ENCODE data around the gene NKD1.

The NKD1 gene

GRCh38 chr16:50567651-50568050 is 19.5 kb downstream of the NKD1 start:
- Histone ChIP-seq H3K4me1 (ENCODE audit: control insufficient read depth in 2 of 2, insufficient read depth in 1 of 2, low read depth in 1 of 2, low read length in 2 of 2) (peaks cover 6% of the 10 kb centered on the region in 2 donors), H2AFZ (ENCODE audit: low read length) (no peak overlapping the region), H3K9me3 (replicated peaks in 1 of 2; ENCODE audit: control insufficient read depth in 2 of 2, insufficient read depth in 1 of 2, low read depth in 1 of 2, low read length in 2 of 2) (no peaks in the 10 kb centered on the region), H2AK5ac (ENCODE audit: low read depth, low read length) (no peak overlapping the region), H3K9ac (ENCODE audit: low read depth, low read length, poor library complexity) (no peak overlapping the region), H3K79me1 (ENCODE audit: low read depth, low read length) (no peaks in the 10 kb centered on the region), H3K23ac (ENCODE audit: low read depth, low read length, poor library complexity) (no peak overlapping the region), H3K4me3 (ENCODE audit: low read length in 2 of 2) (no peak overlapping the region), H2BK12ac (ENCODE audit: low read length) (no peak overlapping the region), H3K4me2 (ENCODE audit: insufficient read depth, low read length, poor library complexity, severe bottlenecking) (no peak overlapping the region), H4K8ac (ENCODE audit: low read depth, low read length) (no peak overlapping the region), H2BK15ac (ENCODE audit: low read length) (no peak overlapping the region), H2BK120ac (ENCODE audit: low read depth, low read length) (no peak overlapping the region), H3K18ac (ENCODE audit: low read length) (no peak overlapping the region), H3K27ac (replicated peaks; ENCODE audit: low read length) (no peak overlapping the region), H3K14ac (ENCODE audit: low read length) (no peak overlapping the region), H3K27me3 (ENCODE audit: control insufficient read depth in 3 of 3, insufficient read depth in 3 of 3, low read depth in 1 of 3, low read length in 3 of 3) (no peaks in the 10 kb centered on the region), H2BK5ac (ENCODE audit: low read length) (no peak overlapping the region), H3K4ac (ENCODE audit: low read length) (no peak overlapping the region), H3K36me3 (replicated peaks in 1 of 2; ENCODE audit: control insufficient read depth in 2 of 2, insufficient read depth in 2 of 2, low read length in 2 of 2) (peaks cover 0 to 24% of the 10 kb centered on the region in 2 donors), H4K91ac (ENCODE audit: low read depth, low read length, poor library complexity) (no peak overlapping the region)
- WGBS, 2 donors (ENCODE audit: extremely low coverage in 2 of 2, insufficient read length in 2 of 2, insufficient replicate concordance in 1 of 2): no CpG with 5 or more reads among the region's 5 CpGs
- DNase-seq (ENCODE audit: low spot score): no peak

GRCh38 chr16:50568187-50568815 is 20.1 kb downstream of the NKD1 start:
- Histone ChIP-seq H3K27ac (replicated peaks; ENCODE audit: low read length) (no peak overlapping the region), H4K91ac (ENCODE audit: low read depth, low read length, poor library complexity) (no peak overlapping the region), H3K4me1 (ENCODE audit: control insufficient read depth in 2 of 2, insufficient read depth in 1 of 2, low read depth in 1 of 2, low read length in 2 of 2) (peaks cover 6% of the 10 kb centered on the region in 2 donors), H3K4ac (ENCODE audit: low read length) (no peak overlapping the region), H2BK15ac (ENCODE audit: low read length) (no peak overlapping the region), H3K9ac (ENCODE audit: low read depth, low read length, poor library complexity) (no peak overlapping the region), H3K4me3 (ENCODE audit: low read length in 2 of 2) (no peak overlapping the region), H3K9me3 (replicated peaks in 1 of 2; ENCODE audit: control insufficient read depth in 2 of 2, insufficient read depth in 1 of 2, low read depth in 1 of 2, low read length in 2 of 2) (no peaks in the 10 kb centered on the region), H3K27me3 (ENCODE audit: control insufficient read depth in 3 of 3, insufficient read depth in 3 of 3, low read depth in 1 of 3, low read length in 3 of 3) (no peaks in the 10 kb centered on the region), H3K79me1 (ENCODE audit: low read depth, low read length) (no peaks in the 10 kb centered on the region), H2BK5ac (ENCODE audit: low read length) (no peak overlapping the region), H2BK12ac (ENCODE audit: low read length) (no peak overlapping the region), H3K14ac (ENCODE audit: low read length) (no peak overlapping the region), H3K18ac (ENCODE audit: low read length) (peak overlapping the region; percentile 20), H3K23ac (ENCODE audit: low read depth, low read length, poor library complexity) (no peak overlapping the region), H3K36me3 (replicated peaks in 1 of 2; ENCODE audit: control insufficient read depth in 2 of 2, insufficient read depth in 2 of 2, low read length in 2 of 2) (peaks cover 0 to 21% of the 10 kb centered on the region in 2 donors), H3K4me2 (ENCODE audit: insufficient read depth, low read length, poor library complexity, severe bottlenecking) (no peak overlapping the region), H2BK120ac (ENCODE audit: low read depth, low read length) (no peak overlapping the region), H4K8ac (ENCODE audit: low read depth, low read length) (no peak overlapping the region), H2AK5ac (ENCODE audit: low read depth, low read length) (no peak overlapping the region), H2AFZ (ENCODE audit: low read length) (no peak overlapping the region)
- no peak for DNase-seq (ENCODE audit: low spot score)
- WGBS, 2 donors (ENCODE audit: extremely low coverage in 2 of 2, insufficient read length in 2 of 2, insufficient replicate concordance in 1 of 2): no CpG with 5 or more reads among the region's 9 CpGs

GRCh38 chr16:50570354-50570753 is 22.2 kb downstream of the NKD1 start:
- H4K91ac ChIP-seq (ENCODE audit: low read depth, low read length, poor library complexity): no peak overlapping the region
- no peak overlapping the region for H3K14ac ChIP-seq (ENCODE audit: low read length)
- H3K27me3 ChIP-seq (ENCODE audit: control insufficient read depth in 3 of 3, insufficient read depth in 3 of 3, low read depth in 1 of 3, low read length in 3 of 3): no peaks in the 10 kb centered on the region
- H2BK12ac ChIP-seq (ENCODE audit: low read length): no peak overlapping the region
- no peak overlapping the region for H2BK15ac ChIP-seq (ENCODE audit: low read length)
- no peak overlapping the region for H2BK5ac ChIP-seq (ENCODE audit: low read length)
- H3K4me1 ChIP-seq (ENCODE audit: control insufficient read depth in 2 of 2, insufficient read depth in 1 of 2, low read depth in 1 of 2, low read length in 2 of 2): peaks cover 9 to 14% of the 10 kb centered on the region in 2 donors
- H3K4ac ChIP-seq (ENCODE audit: low read length): no peak overlapping the region
- no peak overlapping the region for H2AFZ ChIP-seq (ENCODE audit: low read length)
- no CpG with 5 or more reads among the region's 7 CpGs for WGBS, 2 donors (ENCODE audit: extremely low coverage in 2 of 2, insufficient read length in 2 of 2, insufficient replicate concordance in 1 of 2)
- no peak for DNase-seq (ENCODE audit: low spot score)
- H4K8ac ChIP-seq (ENCODE audit: low read depth, low read length): no peak overlapping the region
- H3K9me3 ChIP-seq (replicated peaks in 1 of 2; ENCODE audit: control insufficient read depth in 2 of 2, insufficient read depth in 1 of 2, low read depth in 1 of 2, low read length in 2 of 2): no peaks in the 10 kb centered on the region
- no peak overlapping the region for H3K18ac ChIP-seq (ENCODE audit: low read length)
- H3K36me3 ChIP-seq (replicated peaks in 1 of 2; ENCODE audit: control insufficient read depth in 2 of 2, insufficient read depth in 2 of 2, low read length in 2 of 2): peaks cover 0 to 18% of the 10 kb centered on the region in 2 donors
- H3K4me2 ChIP-seq (ENCODE audit: insufficient read depth, low read length, poor library complexity, severe bottlenecking): no peak overlapping the region
- H3K27ac ChIP-seq (replicated peaks; ENCODE audit: low read length): no peak overlapping the region
- no peak overlapping the region for H2AK5ac ChIP-seq (ENCODE audit: low read depth, low read length)
- no peak overlapping the region for H3K9ac ChIP-seq (ENCODE audit: low read depth, low read length, poor library complexity)
- H3K79me1 ChIP-seq (ENCODE audit: low read depth, low read length): no peaks in the 10 kb centered on the region
- no peak overlapping the region for H2BK120ac ChIP-seq (ENCODE audit: low read depth, low read length)
- no peak overlapping the region for H3K23ac ChIP-seq (ENCODE audit: low read depth, low read length, poor library complexity)
- H3K4me3 ChIP-seq (ENCODE audit: low read length in 2 of 2): no peak overlapping the region

- peak overlapping the region; percentile 72 for H3K18ac ChIP-seq (ENCODE audit: low read length)
- no peaks in the 10 kb centered on the region for H3K9me3 ChIP-seq (replicated peaks in 1 of 2; ENCODE audit: control insufficient read depth in 2 of 2, insufficient read depth in 1 of 2, low read depth in 1 of 2, low read length in 2 of 2)
- no peak overlapping the region for H3K4me3 ChIP-seq (ENCODE audit: low read length in 2 of 2)
- no peak overlapping the region for H2BK120ac ChIP-seq (ENCODE audit: low read depth, low read length)
- no peak overlapping the region for H2BK15ac ChIP-seq (ENCODE audit: low read length)
- peaks cover 0 to 16% of the 10 kb centered on the region in 2 donors for H3K36me3 ChIP-seq (replicated peaks in 1 of 2; ENCODE audit: control insufficient read depth in 2 of 2, insufficient read depth in 2 of 2, low read length in 2 of 2)
- no peak overlapping the region for H3K9ac ChIP-seq (ENCODE audit: low read depth, low read length, poor library complexity)
- H3K4me1 ChIP-seq (ENCODE audit: control insufficient read depth in 2 of 2, insufficient read depth in 1 of 2, low read depth in 1 of 2, low read length in 2 of 2): peaks cover 9 to 14% of the 10 kb centered on the region in 2 donors
- no peak overlapping the region for H2BK12ac ChIP-seq (ENCODE audit: low read length)
- H2AK5ac ChIP-seq (ENCODE audit: low read depth, low read length): peak overlapping the region; percentile 44
- no peak overlapping the region for H3K23ac ChIP-seq (ENCODE audit: low read depth, low read length, poor library complexity)
- no peak overlapping the region for H4K8ac ChIP-seq (ENCODE audit: low read depth, low read length)
- no peak overlapping the region for H2AFZ ChIP-seq (ENCODE audit: low read length)
- no peaks in the 10 kb centered on the region for H3K27me3 ChIP-seq (ENCODE audit: control insufficient read depth in 3 of 3, insufficient read depth in 3 of 3, low read depth in 1 of 3, low read length in 3 of 3)
- H4K91ac ChIP-seq (ENCODE audit: low read depth, low read length, poor library complexity): no peak overlapping the region
- no peaks in the 10 kb centered on the region for H3K79me1 ChIP-seq (ENCODE audit: low read depth, low read length)
- DNase-seq (ENCODE audit: low spot score): no peak
- H3K4ac ChIP-seq (ENCODE audit: low read length): no peak overlapping the region
- H2BK5ac ChIP-seq (ENCODE audit: low read length): no peak overlapping the region
- WGBS, 2 donors (ENCODE audit: extremely low coverage in 2 of 2, insufficient read length in 2 of 2, insufficient replicate concordance in 1 of 2): no CpG with 5 or more reads among the region's 11 CpGs
- no peak overlapping the region for H3K14ac ChIP-seq (ENCODE audit: low read length)
- no peak overlapping the region for H3K27ac ChIP-seq (replicated peaks; ENCODE audit: low read length)
- H3K4me2 ChIP-seq (ENCODE audit: insufficient read depth, low read length, poor library complexity, severe bottlenecking): no peak overlapping the region
Observed at GRCh38 chr16:50570808-50571598, 22.8 kb downstream of the NKD1 start.

Data from neuronal stem cell (in vitro differentiated cells).